Measurements from ENCODE around the gene OR7E24. TPM values are rescaled to one million over a fixed set of nuclear protein-coding genes. Genes with fewer than 3 reads are reported as not detected.
A peak's percentile ranks its signal among the peaks of the same experiment; 100 is the strongest.
"Not testable (repeated sequence)": the region's sequence is repeated elsewhere in the genome, so short reads cannot be mapped to it uniquely, and the experiment has no call there.

The OR7E24 gene
- total RNA-seq (2014; rRNA removed; shearing (Covaris generic)), result not detected in 2 replicates

- no peak within 1 kb of the TSS for H3K4me3 ChIP-seq (ENCODE audit: insufficient read depth, low read depth, low read length)
- DNase-seq, result no peak
- H3K36me3 ChIP-seq (replicated peaks; ENCODE audit: control insufficient read depth, insufficient read depth, low read length), result no peaks in the 10 kb centered on the region
- H3K27me3 ChIP-seq (ENCODE audit: control insufficient read depth, insufficient read depth, low read length), result no peaks in the 10 kb centered on the region
Observed at GRCh38 chr19:9250630-9251029, at the start of gene OR7E24. OR7E24 (plus strand) TSS chr19:9250930; CDS start chr19:9251044, 114 bp downstream.

GRCh38 chr19:9205501-9206113 lies 45.1 kb upstream of the OR7E24 start:
- Histone ChIP-seq H3K4me3 (ENCODE audit: insufficient read depth, low read depth, low read length) (no peak overlapping the region), H3K36me3 (replicated peaks; ENCODE audit: control insufficient read depth, insufficient read depth, low read length) (no peaks in the 10 kb centered on the region), H3K27me3 (ENCODE audit: control insufficient read depth, insufficient read depth, low read length) (no peaks in the 10 kb centered on the region)
- peak; percentile 65 for DNase-seq

GRCh38 chr19:9219489-9219888 lies 31.2 kb upstream of the OR7E24 start, which contains the start of gene OR7D4:
OR7D4 (minus strand) TSS chr19:9219589; CDS start chr19:9214837, 4,752 bp downstream.
- Histone ChIP-seq H3K4me3 (ENCODE audit: insufficient read depth, low read depth, low read length) (no peak within 1 kb of the TSS), H3K27me3 (ENCODE audit: control insufficient read depth, insufficient read depth, low read length) (no peaks in the 10 kb centered on the region), H3K36me3 (replicated peaks; ENCODE audit: control insufficient read depth, insufficient read depth, low read length) (no peaks in the 10 kb centered on the region)
- no peak for DNase-seq

DNA sequence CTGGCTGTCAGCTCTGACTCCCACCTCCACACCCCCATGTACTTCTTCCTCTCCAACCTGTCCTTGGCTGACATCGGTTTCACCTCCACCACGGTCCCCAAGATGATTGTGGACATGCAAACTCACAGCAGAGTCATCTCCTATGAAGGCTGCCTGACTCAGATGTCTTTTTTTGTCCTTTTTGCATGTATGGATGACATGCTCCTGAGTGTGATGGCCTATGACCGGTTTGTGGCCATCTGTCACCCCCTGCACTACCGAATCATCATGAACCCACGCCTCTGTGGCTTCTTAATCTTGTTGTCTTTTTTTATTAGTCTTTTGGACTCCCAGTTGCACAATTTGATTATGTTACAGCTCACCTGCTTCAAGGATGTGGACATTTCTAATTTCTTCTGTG lies 506 bp downstream of the OR7E24 start:
- no peak for DNase-seq
- no peaks in the 10 kb centered on the region for H3K36me3 ChIP-seq (replicated peaks; ENCODE audit: control insufficient read depth, insufficient read depth, low read length)
- no peak overlapping the region for H3K4me3 ChIP-seq (ENCODE audit: insufficient read depth, low read depth, low read length)
- H3K27me3 ChIP-seq (ENCODE audit: control insufficient read depth, insufficient read depth, low read length), result no peaks in the 10 kb centered on the region

DNA sequence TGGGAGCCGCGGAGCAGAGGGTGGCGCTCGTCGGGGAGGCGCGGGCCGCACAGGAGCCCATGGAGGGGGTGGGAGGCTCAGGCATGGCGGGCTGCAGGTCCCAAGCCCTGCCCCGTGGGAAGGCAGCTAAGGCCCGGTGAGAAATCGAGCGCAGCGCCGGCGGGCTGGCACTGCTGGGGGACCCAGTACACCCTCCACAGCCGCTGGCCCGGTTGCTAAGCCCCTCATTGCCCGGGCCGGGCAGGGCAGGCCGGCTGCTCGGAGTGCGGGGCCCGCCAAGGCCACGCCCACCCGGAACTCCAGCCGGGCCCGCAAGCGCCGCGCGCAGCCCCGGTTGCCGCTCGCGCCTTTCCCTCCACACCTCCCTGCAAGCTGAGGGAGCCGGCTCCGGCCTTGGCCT lies 32.8 kb downstream of the OR7E24 start:
- not testable (repeated sequence) for DNase-seq; H3K36me3 ChIP-seq (replicated peaks; ENCODE audit: control insufficient read depth, insufficient read depth, low read length); H3K4me3 ChIP-seq (ENCODE audit: insufficient read depth, low read depth, low read length)

GRCh38 chr19:9289231-9289884 lies 38.6 kb downstream of the OR7E24 start:
- H3K27me3 ChIP-seq (ENCODE audit: control insufficient read depth, insufficient read depth, low read length), result no peaks in the 10 kb centered on the region
- no peak overlapping the region for H3K4me3 ChIP-seq (ENCODE audit: insufficient read depth, low read depth, low read length)
- no peak for DNase-seq
- H3K36me3 ChIP-seq (replicated peaks; ENCODE audit: control insufficient read depth, insufficient read depth, low read length), result no peaks in the 10 kb centered on the region

More for the DNA sequence above, 32.8 kb downstream of the OR7E24 start:
- H3K27me3 ChIP-seq (ENCODE audit: control insufficient read depth, insufficient read depth, low read length), result not testable (repeated sequence)

DNA sequence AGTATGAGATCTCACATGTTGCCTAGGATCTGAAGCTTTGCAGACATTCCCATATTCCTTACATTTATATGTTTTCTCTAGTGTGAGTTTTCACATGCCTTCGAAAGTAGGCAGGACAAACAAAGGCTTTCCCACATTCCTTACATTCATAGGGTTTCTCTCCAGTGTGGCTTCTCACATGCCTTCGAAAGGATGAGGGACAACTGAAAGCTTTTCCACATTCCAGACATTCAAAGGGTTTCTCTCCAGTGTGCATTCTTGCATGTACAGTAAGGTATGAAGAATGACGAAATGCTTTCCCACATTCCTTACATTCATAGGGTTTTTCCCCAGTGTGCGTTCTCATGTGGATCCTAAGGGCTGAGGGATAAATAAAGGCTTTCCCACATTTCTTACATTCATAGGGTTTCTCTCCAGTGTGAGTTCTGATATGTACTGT lies 44.7 kb downstream of the OR7E24 start:
- DNase-seq, result no peak
- peaks cover 4% of the 10 kb centered on the region for H3K36me3 ChIP-seq (replicated peaks; ENCODE audit: control insufficient read depth, insufficient read depth, low read length)
- no peak overlapping the region for H3K4me3 ChIP-seq (ENCODE audit: insufficient read depth, low read depth, low read length)
- H3K27me3 ChIP-seq (ENCODE audit: control insufficient read depth, insufficient read depth, low read length), result no peaks in the 10 kb centered on the region

- no peak for DNase-seq
- peaks cover 6% of the 10 kb centered on the region for H3K36me3 ChIP-seq (replicated peaks; ENCODE audit: control insufficient read depth, insufficient read depth, low read length)
- no peak overlapping the region for H3K4me3 ChIP-seq (ENCODE audit: insufficient read depth, low read depth, low read length)
- no peaks in the 10 kb centered on the region for H3K27me3 ChIP-seq (ENCODE audit: control insufficient read depth, insufficient read depth, low read length)
Observed at GRCh38 chr19:9296336-9296735, 45.6 kb downstream of the OR7E24 start.

Other genes starting within 250 kb of the OR7E24 start
- not detected in 2 replicates for gene MUC16, start 240.5 kb upstream of the OR7E24 start, total RNA-seq (2014; rRNA removed; shearing (Covaris generic))
- not detected in 2 replicates for gene OR1M1, start 163.9 kb upstream of the OR7E24 start, total RNA-seq (2014; rRNA removed; shearing (Covaris generic))
- gene OR7G2, start 143.5 kb upstream of the OR7E24 start, total RNA-seq (2014; rRNA removed; shearing (Covaris generic)), result not detected in 2 replicates
- gene OR7G1, start 135.2 kb upstream of the OR7E24 start, total RNA-seq (2014; rRNA removed; shearing (Covaris generic)), result not detected in 2 replicates
- not detected in 2 replicates for gene OR7G3, start 124.0 kb upstream of the OR7E24 start, total RNA-seq (2014; rRNA removed; shearing (Covaris generic))
- 19.9 and 26.0 TPM in 2 replicates for gene ZNF317, start 110.5 kb upstream of the OR7E24 start, total RNA-seq (2014; rRNA removed; shearing (Covaris generic))
- not detected in 2 replicates for gene OR7D2, start 72.0 kb upstream of the OR7E24 start, total RNA-seq (2014; rRNA removed; shearing (Covaris generic))
- gene OR7D4, start 31.3 kb upstream of the OR7E24 start, total RNA-seq (2014; rRNA removed; shearing (Covaris generic)), result not detected in 2 replicates
- gene ZNF699, start 58.9 kb downstream of the OR7E24 start, total RNA-seq (2014; rRNA removed; shearing (Covaris generic)), result 3.6 and 4.7 TPM in 2 replicates
- 6.1 and 15.1 TPM in 2 replicates for gene ZNF559, start 73.2 kb downstream of the OR7E24 start, total RNA-seq (2014; rRNA removed; shearing (Covaris generic))
- 1.00 and 1.4 TPM in 2 replicates for gene ZNF177, start 112.1 kb downstream of the OR7E24 start, total RNA-seq (2014; rRNA removed; shearing (Covaris generic))
- gene ZNF266, start 184.6 kb downstream of the OR7E24 start, total RNA-seq (2014; rRNA removed; shearing (Covaris generic)), result 6.2 and 9.8 TPM in 2 replicates
- not detected in 2 replicates for gene ZNF560, start 247.7 kb downstream of the OR7E24 start, total RNA-seq (2014; rRNA removed; shearing (Covaris generic))

All from H7 (cell line).